GM06990 (cell line): Measurements from ENCODE around the gene GID4.

Source experiments
- DNase-seq: peaks from one replicate; pipeline ENCODE4 v3.0.0-alpha.2; 2011; ENCODE audit not compliant: insufficient read length; ENCODE audit errors: extremely low read depth
- H3K27me3 ChIP-seq: replicated peaks from 2 replicates; pipeline ENCODE4 v1.6.0; 2011; ENCODE audit warnings: low read length; ENCODE audit not compliant: control insufficient read depth, insufficient read depth
- H3K36me3 ChIP-seq: 2 replicates; pipeline ENCODE4 v1.5.1; 2011; ENCODE audit warnings: low read length; ENCODE audit not compliant: control insufficient read depth, insufficient read depth
- H3K4me3 ChIP-seq: replicated peaks from 2 replicates; pipeline ENCODE4 v1.5.1; 2011; ENCODE audit warnings: low read depth, mild to moderate bottlenecking, control low read depth, low read length
- TF ChIP-seq, protein P1 (sequence below): IDR thresholded peaks from 2 replicates; pipeline ENCODE4 v1.5.1; 2011; ENCODE audit warnings: low read length, control low read depth, mild to moderate bottlenecking, inconsistent platforms; ENCODE audit not compliant: insufficient read depth, poor library complexity, severe bottlenecking

Gene GID4

GRCh38 chr17:18009609-18010420, 29.4 kb upstream of the GID4 start:
- peaks cover 3% of the 10 kb centered on the region; the same call in 1 of the 2 replicates for H3K36me3 ChIP-seq
- H3K4me3 ChIP-seq = no peak overlapping the region
- H3K27me3 ChIP-seq = no peaks in the 10 kb centered on the region
- TF ChIP-seq, protein P1, sequence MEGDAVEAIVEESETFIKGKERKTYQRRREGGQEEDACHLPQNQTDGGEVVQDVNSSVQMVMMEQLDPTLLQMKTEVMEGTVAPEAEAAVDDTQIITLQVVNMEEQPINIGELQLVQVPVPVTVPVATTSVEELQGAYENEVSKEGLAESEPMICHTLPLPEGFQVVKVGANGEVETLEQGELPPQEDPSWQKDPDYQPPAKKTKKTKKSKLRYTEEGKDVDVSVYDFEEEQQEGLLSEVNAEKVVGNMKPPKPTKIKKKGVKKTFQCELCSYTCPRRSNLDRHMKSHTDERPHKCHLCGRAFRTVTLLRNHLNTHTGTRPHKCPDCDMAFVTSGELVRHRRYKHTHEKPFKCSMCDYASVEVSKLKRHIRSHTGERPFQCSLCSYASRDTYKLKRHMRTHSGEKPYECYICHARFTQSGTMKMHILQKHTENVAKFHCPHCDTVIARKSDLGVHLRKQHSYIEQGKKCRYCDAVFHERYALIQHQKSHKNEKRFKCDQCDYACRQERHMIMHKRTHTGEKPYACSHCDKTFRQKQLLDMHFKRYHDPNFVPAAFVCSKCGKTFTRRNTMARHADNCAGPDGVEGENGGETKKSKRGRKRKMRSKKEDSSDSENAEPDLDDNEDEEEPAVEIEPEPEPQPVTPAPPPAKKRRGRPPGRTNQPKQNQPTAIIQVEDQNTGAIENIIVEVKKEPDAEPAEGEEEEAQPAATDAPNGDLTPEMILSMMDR = no peak
- DNase-seq = no peak

- Histone ChIP-seq H3K36me3 (peaks cover 2% of the 10 kb centered on the region; the same call in 1 of the 2 replicates), H3K27me3 (no peaks in the 10 kb centered on the region), H3K4me3 (no peak overlapping the region)
- TF ChIP-seq, protein P1 = no peak
- DNase-seq = no peak
These were observed 27.9 kb upstream of the GID4 start for GRCh38 chr17:18011286-18011685.

DNA sequence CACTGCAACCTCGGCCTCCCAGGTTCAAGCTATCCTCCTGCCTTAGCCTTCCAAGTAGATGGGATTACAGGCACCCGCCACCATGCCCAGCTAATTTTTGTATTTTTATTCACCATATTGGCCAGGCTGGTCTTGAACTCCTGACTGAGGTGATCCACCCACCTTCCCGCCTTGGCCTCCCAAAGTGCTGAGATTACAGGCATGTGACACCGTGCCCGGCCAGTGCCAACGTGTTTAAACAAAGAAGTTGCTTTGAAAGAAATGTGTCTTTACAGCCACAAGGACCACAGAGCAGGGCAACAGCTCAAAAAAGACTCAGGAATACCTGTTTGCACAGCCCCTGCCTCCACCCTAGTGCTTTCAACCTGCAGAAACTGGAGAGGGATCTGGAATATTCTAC, 25.2 kb upstream of the GID4 start:
- Histone ChIP-seq H3K36me3 (peaks cover 4% of the 10 kb centered on the region), H3K27me3 (no peaks in the 10 kb centered on the region), H3K4me3 (no peak overlapping the region)
- TF ChIP-seq, protein P1 = no peak
- DNase-seq = no peak

- TF ChIP-seq, protein P1 = no peak
- DNase-seq = no peak
- H3K36me3 ChIP-seq = peaks cover 4% of the 10 kb centered on the region
- H3K4me3 ChIP-seq = no peak overlapping the region
- H3K27me3 ChIP-seq = no peaks in the 10 kb centered on the region
These were observed 23.6 kb upstream of the GID4 start for GRCh38 chr17:18015593-18015992.

GRCh38 chr17:18016426-18016825, 22.8 kb upstream of the GID4 start:
- H3K27me3 ChIP-seq = no peaks in the 10 kb centered on the region
- H3K4me3 ChIP-seq = no peak overlapping the region
- H3K36me3 ChIP-seq = peaks cover 4% of the 10 kb centered on the region
- no peak for DNase-seq
- TF ChIP-seq, protein P1 = no peak

DNA sequence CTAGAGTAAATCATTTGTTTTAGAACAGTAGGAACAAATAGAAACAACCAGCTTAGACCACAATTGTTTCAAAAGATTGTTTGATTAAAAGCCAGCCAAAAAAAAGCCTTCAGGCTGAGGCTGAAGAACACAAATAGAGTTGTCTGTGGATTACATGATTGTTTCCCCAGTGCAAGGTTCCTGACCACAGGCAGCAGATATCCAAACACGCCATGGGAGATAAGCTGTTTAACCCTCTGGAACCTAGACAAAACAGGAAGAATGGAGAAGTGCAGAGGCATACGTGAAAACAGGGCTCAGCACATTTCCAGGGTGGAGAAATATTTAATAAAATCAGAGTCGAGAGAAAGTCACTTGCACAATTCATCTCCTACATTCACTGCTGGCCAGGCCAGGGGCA, 21.2 kb upstream of the GID4 start:
- peaks cover 6% of the 10 kb centered on the region for H3K36me3 ChIP-seq
- DNase-seq = no peak
- no peak overlapping the region for H3K4me3 ChIP-seq
- TF ChIP-seq, protein P1 = no peak
- H3K27me3 ChIP-seq = no peaks in the 10 kb centered on the region
